Measurements from ENCODE around the gene TAF4.

The TAF4 gene

DNA sequence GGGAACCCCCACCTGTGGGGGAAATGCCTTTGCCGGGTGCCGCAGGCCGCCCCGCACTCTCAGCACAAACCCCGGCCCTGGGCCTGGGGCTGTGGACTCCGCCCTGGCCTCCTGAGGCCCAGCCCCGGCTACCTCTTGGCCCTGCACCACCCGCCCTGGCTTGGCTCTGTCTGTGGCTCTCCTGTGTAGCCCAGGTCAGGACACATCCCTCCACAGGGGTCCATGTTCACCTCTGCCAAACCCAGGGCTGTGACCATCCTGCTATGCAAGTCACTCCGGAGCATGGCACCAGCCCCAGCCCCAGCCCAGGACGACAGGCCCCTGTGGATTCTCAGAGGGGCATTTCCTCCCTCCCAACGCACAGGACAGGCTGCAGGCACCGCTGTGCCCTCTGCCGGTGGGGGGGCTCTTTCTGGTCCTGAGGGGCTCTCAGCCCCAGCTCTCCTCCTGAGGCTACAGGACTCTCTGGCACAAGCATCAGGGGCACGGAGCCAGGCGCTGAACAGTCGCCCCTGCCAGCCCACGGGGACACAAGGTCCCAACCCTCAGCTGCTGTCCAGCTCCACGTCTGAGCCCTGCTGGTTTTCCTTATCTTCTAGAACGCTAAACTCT is 45.7 kb downstream of the TAF4 start:
- no peak for DNase-seq (ENCODE audit: low read depth)
- no peak overlapping the region for H3K4me3 ChIP-seq (ENCODE audit: low read depth, low read length)
- TF ChIP-seq, protein P1, sequence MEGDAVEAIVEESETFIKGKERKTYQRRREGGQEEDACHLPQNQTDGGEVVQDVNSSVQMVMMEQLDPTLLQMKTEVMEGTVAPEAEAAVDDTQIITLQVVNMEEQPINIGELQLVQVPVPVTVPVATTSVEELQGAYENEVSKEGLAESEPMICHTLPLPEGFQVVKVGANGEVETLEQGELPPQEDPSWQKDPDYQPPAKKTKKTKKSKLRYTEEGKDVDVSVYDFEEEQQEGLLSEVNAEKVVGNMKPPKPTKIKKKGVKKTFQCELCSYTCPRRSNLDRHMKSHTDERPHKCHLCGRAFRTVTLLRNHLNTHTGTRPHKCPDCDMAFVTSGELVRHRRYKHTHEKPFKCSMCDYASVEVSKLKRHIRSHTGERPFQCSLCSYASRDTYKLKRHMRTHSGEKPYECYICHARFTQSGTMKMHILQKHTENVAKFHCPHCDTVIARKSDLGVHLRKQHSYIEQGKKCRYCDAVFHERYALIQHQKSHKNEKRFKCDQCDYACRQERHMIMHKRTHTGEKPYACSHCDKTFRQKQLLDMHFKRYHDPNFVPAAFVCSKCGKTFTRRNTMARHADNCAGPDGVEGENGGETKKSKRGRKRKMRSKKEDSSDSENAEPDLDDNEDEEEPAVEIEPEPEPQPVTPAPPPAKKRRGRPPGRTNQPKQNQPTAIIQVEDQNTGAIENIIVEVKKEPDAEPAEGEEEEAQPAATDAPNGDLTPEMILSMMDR (IDR thresholded peaks at IDR 0.05; ENCODE audit: low read depth, low read length, missing control alignments), result no peak

DNA sequence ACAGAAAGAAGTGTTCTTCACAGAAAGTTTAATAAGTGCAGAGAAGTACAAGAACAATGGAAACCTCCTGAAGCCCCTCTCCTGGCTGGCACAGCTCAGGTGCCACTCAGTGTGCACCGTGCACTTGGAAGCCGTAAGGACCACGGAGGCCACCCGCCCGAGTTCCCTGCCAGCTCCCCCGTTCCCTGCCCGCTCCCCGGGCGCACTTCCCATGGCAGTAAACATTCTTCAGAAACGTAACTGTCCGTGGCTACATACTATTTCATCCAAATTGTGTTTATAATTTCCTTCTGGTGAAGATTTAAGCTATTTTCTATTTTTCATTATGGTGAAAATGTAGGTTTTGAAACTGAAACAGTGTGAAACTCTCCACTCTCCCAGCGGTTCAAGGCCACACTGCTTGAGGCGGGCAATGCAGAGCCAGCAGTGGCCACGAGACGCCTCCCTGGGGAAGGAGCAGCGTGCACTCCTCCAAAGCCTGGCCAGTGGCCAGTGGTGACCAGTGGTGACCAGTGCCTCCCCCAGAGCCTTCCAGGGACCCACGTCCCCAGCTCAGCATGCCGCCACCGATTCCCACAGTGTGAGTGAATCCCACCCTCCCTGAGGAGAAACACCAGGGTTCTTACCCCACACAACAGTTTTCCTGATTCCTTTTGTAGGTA is 46.4 kb downstream of the TAF4 start:
- DNase-seq (ENCODE audit: low read depth), result no peak
- TF ChIP-seq, protein P1 (IDR thresholded peaks at IDR 0.05; ENCODE audit: low read depth, low read length, missing control alignments), result no peak

DNA sequence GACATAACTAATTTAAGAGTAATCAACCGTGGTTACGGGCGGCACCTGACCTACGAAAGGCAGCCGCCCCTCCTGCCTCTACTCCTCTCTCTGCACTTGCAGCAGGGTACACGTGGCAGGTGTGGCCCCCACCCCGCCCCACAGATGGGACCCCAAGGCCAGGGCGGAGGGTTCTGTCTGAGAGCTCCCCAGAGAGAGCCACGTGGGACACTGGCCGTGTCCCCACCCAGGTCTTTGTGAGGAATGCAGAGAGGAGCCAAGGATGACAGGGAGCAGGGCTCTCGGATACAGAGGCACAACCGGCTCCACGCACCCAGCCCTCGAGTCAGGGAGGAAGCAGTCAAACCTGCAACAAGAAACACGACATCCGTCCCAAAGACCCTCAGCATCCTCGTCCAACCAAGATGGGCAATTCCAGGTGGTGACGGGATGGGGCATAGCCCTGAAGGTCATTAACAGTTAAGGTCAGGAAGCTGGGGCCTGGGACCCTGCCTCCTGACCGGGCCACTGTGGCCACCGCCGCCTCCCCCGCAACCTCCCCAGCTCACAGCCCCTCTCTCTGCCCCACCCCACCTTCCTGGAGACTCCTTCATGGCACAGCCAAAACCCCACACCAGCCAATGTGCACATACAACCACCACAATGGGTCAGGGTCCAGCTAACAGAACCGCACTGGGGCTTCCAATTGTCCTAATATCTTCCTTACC is 47.1 kb downstream of the TAF4 start:
- TF ChIP-seq, protein P1 (IDR thresholded peaks at IDR 0.05; ENCODE audit: low read depth, low read length, missing control alignments), result no peak
- no peak overlapping the region for H3K4me3 ChIP-seq (ENCODE audit: low read depth, low read length)
- no peak for DNase-seq (ENCODE audit: low read depth)

More for the DNA sequence above, 46.4 kb downstream of the TAF4 start:
- no peak overlapping the region for H3K4me3 ChIP-seq (ENCODE audit: low read depth, low read length)

DNA sequence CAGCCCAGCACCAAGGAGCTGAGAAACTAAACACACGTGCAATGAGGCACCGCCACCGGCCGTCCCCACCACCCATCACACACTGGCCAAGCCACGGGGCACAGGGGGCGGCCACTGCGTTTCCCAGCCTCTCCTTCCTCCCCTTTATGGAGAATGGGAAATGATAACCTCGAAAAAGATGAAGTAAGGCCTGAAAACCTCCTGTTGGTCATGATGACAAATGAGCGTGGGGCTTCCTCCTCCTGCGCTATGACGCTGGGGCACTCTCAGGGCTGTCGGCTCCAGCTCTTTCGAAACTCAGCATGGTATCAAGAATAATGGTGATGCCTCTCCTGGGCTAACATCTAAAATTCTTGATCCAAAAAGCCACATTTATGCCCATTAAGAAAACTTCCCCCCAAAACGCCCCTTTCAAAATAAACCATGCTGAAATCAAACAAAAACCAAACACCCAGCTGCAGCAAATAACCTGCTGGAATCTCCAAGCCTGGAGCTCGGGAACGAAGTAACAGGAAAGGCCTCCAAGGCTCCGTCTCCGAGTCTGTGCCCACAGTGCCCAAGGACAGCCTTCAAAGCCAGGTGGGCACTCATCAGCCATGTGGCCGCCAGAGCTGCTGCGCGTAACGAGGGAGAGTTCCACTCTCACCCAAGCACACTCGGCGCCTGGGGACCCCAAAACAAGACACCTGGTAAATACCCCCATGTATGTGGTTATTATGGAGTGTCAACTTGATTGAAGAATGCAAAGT is 50.0 kb downstream of the TAF4 start:
- TF ChIP-seq, protein P1 (IDR thresholded peaks at IDR 0.05; ENCODE audit: low read depth, low read length, missing control alignments), result no peak
- no peak for DNase-seq (ENCODE audit: low read depth)

DNA sequence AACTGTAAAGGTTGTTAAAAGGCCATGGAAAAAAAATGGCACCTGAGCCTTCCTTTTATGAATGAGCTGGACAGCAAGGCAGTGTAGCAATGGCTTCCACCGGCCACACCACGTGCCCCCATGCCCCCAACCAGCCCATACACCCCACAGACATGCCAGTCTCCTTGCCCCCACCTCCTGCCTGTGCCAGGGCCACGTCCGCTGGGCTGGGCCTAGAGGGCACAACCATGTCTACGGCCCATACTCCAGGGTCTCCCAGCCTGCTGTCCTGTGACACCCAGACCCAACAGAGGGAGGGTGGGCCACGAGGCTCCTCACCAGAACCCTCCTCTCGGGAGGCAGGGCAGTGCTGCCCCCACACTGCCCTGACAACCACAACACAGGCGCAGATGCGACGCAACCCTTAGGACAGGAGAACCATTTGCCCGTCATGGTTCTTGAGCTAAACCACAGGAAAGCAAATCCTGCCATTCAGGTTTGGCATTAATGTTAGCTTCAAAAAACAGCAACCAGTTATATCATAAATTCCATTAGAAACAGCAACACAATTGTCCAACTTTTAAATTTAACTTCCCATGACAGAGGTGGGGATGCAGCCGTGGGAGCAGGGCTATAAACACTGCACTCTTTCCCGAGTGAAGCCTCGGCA is 50.7 kb downstream of the TAF4 start:
- TF ChIP-seq, protein P1 (IDR thresholded peaks at IDR 0.05; ENCODE audit: low read depth, low read length, missing control alignments), result no peak
- no peak for DNase-seq (ENCODE audit: low read depth)
- H3K4me3 ChIP-seq (ENCODE audit: low read depth, low read length), result no peak overlapping the region

More for the DNA sequence above, 50.0 kb downstream of the TAF4 start:
- H3K4me3 ChIP-seq (ENCODE audit: low read depth, low read length), result no peak overlapping the region

DNA sequence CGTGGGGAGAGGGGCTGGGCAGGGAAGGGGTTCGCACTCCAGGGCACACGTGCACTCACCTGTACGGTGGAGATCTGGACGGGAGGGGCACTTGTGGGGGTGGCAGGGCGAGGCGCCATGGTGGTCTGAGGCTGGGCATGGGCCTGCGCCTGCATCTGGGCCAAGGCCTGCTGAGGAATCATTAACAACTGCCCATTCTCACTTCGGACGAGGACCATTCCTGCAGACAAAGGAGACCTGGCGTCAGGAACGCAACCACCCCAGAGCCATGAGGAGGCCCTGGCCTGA is 51.2 kb downstream of the TAF4 start:
- no peak for DNase-seq (ENCODE audit: low read depth)
- H3K4me3 ChIP-seq (ENCODE audit: low read depth, low read length), result no peak overlapping the region

More for the DNA sequence above, 51.2 kb downstream of the TAF4 start:
- TF ChIP-seq, protein P1 (IDR thresholded peaks at IDR 0.05; ENCODE audit: low read depth, low read length, missing control alignments), result no peak

Data from GM12864 (cell line).